IPS DF 6.9 (cell line): ENCODE measurements around the gene KCNIP1.
"Not testable (repeated sequence)": the region's sequence is repeated elsewhere in the genome, so short reads cannot be mapped to it uniquely, and the experiment has no call there.

Source experiments
- DNase-seq: peaks from one replicate; pipeline ENCODE4 v3.0.0-alpha.2; 2013; ENCODE audit warnings: low read depth, low spot score
- H3K27ac ChIP-seq: one replicate; pipeline ENCODE4 v1.5.1; 2013; ENCODE audit warnings: low read length, control low read depth
- H3K27me3 ChIP-seq: 2 replicates; pipeline ENCODE4 v1.6.1; 2013; ENCODE audit warnings: mild to moderate bottlenecking, low read length; ENCODE audit not compliant: control insufficient read depth, insufficient read depth
- H3K36me3 ChIP-seq: 2 replicates; pipeline ENCODE4 v1.6.1; 2013; ENCODE audit warnings: low read length; ENCODE audit not compliant: control insufficient read depth, insufficient read depth
- H3K4me1 ChIP-seq: 2 replicates; pipeline ENCODE4 v1.6.1; 2013; ENCODE audit warnings: low read length; ENCODE audit not compliant: control insufficient read depth, insufficient read depth
- H3K4me3 ChIP-seq: 2 replicates; pipeline ENCODE4 v1.5.1; 2013; ENCODE audit warnings: mild to moderate bottlenecking, low read length
- H3K9me3 ChIP-seq: 2 replicates; pipeline ENCODE4 v1.6.1; 2013; ENCODE audit warnings: low read length, inconsistent platforms; ENCODE audit not compliant: control insufficient read depth, insufficient read depth
- WGBS: extraction: QIAGEN DNeasy Blood & Tissue Kit; methylation state at CpG from one replicate; pipeline ENCODE4 v1.1.7; 2013; ENCODE audit warnings: mixed read lengths, missing lambda C conversion rate; ENCODE audit not compliant: insufficient read length, insufficient coverage; 5-methylcytosine and 5-hydroxymethylcytosine counted together

KCNIP1 gene

GRCh38 chr5:170746961-170747340 is 243.1 kb downstream of the KCNIP1 start:
- Histone ChIP-seq H3K9me3 (no peaks in the 10 kb centered on the region), H3K36me3 (no peaks in the 10 kb centered on the region), H3K4me1 (peaks cover 4% of the 10 kb centered on the region; the same call in 1 of the 2 replicates), H3K4me3 (no peak overlapping the region), H3K27me3 (no peaks in the 10 kb centered on the region), H3K27ac (no peak overlapping the region)
- DNase-seq: no peak
- no CpG with 5 or more reads among the region's 11 CpGs for WGBS

GRCh38 chr5:170747357-170747756 is 243.5 kb downstream of the KCNIP1 start:
- Histone ChIP-seq H3K36me3 (no peaks in the 10 kb centered on the region), H3K27me3 (no peaks in the 10 kb centered on the region), H3K9me3 (no peaks in the 10 kb centered on the region), H3K4me3 (no peak overlapping the region), H3K4me1 (peaks cover 4% of the 10 kb centered on the region; the same call in 1 of the 2 replicates), H3K27ac (no peak overlapping the region)
- WGBS: no CpG with 5 or more reads among the region's 1 CpG
- DNase-seq: no peak

GRCh38 chr5:170747851-170748250 is 244.0 kb downstream of the KCNIP1 start:
- no peak for DNase-seq

GRCh38 chr5:170748951-170749471 is 245.2 kb downstream of the KCNIP1 start:
- WGBS: no CpG with 5 or more reads among the region's 13 CpGs
- H3K27me3 ChIP-seq: no peaks in the 10 kb centered on the region
- no peaks in the 10 kb centered on the region for H3K9me3 ChIP-seq
- no peak overlapping the region for H3K27ac ChIP-seq
- H3K4me1 ChIP-seq: peaks cover 4% of the 10 kb centered on the region; the same call in 1 of the 2 replicates
- no peak overlapping the region for H3K4me3 ChIP-seq
- no peaks in the 10 kb centered on the region for H3K36me3 ChIP-seq
- no peak for DNase-seq

More at GRCh38 chr5:170747851-170748250, 244.0 kb downstream of the KCNIP1 start:
- Histone ChIP-seq H3K36me3 (no peaks in the 10 kb centered on the region), H3K4me1 (peaks cover 4% of the 10 kb centered on the region; the same call in 1 of the 2 replicates), H3K9me3 (no peaks in the 10 kb centered on the region), H3K4me3 (no peak overlapping the region), H3K27me3 (no peaks in the 10 kb centered on the region), H3K27ac (no peak overlapping the region)
- no CpG with 5 or more reads among the region's 10 CpGs for WGBS

DNA sequence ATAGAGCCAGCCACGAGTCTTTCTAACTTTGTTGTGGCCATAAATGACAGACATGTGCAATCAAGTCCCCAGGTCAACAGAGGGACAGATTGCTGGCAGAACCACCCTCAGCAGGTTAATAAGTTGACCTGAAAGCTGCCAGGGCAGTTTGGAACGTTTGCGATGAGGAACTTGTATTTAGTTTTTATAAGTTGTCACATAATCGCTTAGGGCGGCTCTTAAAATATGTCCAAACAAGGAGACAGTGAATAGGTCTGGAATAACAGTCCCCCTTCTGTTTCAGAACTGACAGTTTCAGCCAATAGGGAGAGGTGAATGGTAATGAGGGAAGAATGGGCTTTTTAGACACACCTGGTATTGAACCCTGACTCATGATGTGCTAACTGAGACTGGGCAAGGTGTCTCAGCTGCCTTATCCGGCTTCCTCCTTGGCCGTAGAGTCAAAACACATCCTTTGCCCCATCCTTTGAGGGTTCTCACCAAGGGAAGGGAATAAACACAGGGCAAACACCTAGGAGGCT is 246.2 kb downstream of the KCNIP1 start:
- no peak for DNase-seq
- H3K27ac ChIP-seq: no peak overlapping the region
- no peaks in the 10 kb centered on the region for H3K9me3 ChIP-seq
- no peaks in the 10 kb centered on the region for H3K27me3 ChIP-seq
- no peak overlapping the region for H3K4me3 ChIP-seq
- no peaks in the 10 kb centered on the region for H3K36me3 ChIP-seq
- no CpG with 5 or more reads among the region's 7 CpGs for WGBS
- peaks cover 2% of the 10 kb centered on the region; the same call in 1 of the 2 replicates for H3K4me1 ChIP-seq

DNA sequence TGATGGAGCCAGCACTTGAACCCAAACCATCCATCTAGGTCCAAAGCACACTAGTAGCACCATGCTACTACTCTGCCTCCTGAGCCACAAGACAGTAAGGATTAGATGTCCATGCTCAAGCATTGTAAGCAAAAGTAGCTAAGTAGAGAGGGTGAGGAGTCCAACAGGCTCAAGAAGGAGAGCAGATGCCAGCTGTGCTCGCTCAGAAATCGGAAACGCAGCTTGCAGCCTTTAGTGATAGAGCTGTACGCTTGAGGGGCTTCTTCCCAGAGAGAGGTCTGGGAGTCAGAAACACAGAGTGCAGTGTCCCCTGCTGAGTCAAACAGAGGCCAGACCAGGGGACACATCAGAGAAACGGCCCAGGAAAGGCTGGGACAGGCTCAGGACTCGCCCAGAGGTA is 247.0 kb downstream of the KCNIP1 start:
- Histone ChIP-seq H3K27me3 (no peaks in the 10 kb centered on the region), H3K9me3 (no peaks in the 10 kb centered on the region), H3K27ac (no peak overlapping the region), H3K36me3 (no peaks in the 10 kb centered on the region), H3K4me3 (no peak overlapping the region), H3K4me1 (no peaks in the 10 kb centered on the region; the same call in 1 of the 2 replicates)
- WGBS: no CpG with 5 or more reads among the region's 6 CpGs
- DNase-seq: no peak

DNA sequence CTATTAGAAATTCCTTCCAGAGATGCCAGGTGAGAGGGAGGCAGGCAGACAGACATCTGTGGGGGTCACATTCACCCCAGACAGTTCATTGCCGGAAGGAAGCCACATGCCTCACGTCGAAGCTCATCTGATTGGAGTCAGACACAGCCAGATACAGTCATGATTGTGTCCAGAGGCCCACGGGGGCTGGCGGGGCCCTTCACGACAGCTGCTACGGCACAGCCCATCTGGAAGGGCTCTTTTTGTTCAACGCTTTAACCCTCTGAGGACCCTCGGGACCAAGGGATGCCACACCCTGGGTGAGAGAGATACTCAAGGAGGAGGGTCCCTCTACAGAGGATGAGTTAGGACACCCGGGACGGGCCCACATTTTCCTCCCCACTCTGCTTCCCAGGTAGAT is 247.8 kb downstream of the KCNIP1 start:
- Histone ChIP-seq H3K4me3 (no peak overlapping the region), H3K36me3 (no peaks in the 10 kb centered on the region), H3K4me1 (no peaks in the 10 kb centered on the region; the same call in 1 of the 2 replicates), H3K27me3 (no peaks in the 10 kb centered on the region), H3K9me3 (no peaks in the 10 kb centered on the region), H3K27ac (no peak overlapping the region)
- no CpG with 5 or more reads among the region's 11 CpGs for WGBS
- DNase-seq: no peak

GRCh38 chr5:170752257-170753215 is 248.7 kb downstream of the KCNIP1 start:
- H3K9me3 ChIP-seq: no peaks in the 10 kb centered on the region
- H3K36me3 ChIP-seq: no peaks in the 10 kb centered on the region
- no CpG with 5 or more reads among the region's 10 CpGs for WGBS
- H3K27ac ChIP-seq: no peak overlapping the region
- no peaks in the 10 kb centered on the region; the same call in 1 of the 2 replicates for H3K4me1 ChIP-seq
- no peak for DNase-seq
- H3K27me3 ChIP-seq: no peaks in the 10 kb centered on the region
- H3K4me3 ChIP-seq: no peak overlapping the region

GRCh38 chr5:170753311-170753710 is 249.5 kb downstream of the KCNIP1 start:
- no peaks in the 10 kb centered on the region; the same call in 1 of the 2 replicates for H3K4me1 ChIP-seq
- no peak overlapping the region for H3K4me3 ChIP-seq
- H3K36me3 ChIP-seq: no peaks in the 10 kb centered on the region
- DNase-seq: no peak
- no peaks in the 10 kb centered on the region for H3K27me3 ChIP-seq
- H3K9me3 ChIP-seq: no peaks in the 10 kb centered on the region
- no peak overlapping the region for H3K27ac ChIP-seq

DNA sequence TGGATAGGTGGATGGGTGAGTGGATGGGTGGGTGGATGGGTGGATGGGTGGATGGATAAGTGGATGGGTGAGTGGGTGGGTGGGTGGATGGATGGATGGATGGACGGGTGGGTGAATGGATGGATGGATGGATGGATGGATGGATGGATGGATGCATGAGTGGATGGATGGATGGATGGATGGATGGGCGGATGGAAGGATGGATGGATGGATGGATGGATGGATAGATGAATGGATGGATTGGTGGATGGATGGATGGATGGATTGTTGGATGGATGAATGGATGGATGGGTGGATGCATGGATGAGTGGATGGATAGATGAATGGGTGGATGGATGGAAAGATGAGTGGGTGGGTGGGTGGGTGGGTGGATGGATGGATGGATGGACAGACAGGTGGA is 250.7 kb downstream of the KCNIP1 start:
- not testable (repeated sequence) for H3K4me1 ChIP-seq, H3K36me3 ChIP-seq, H3K9me3 ChIP-seq, DNase-seq, H3K27me3 ChIP-seq, H3K27ac ChIP-seq, H3K4me3 ChIP-seq
- WGBS: 100% methylated on average over 1 of the region's 2 CpGs
